HCT116 (cell line): Measurements from ENCODE around the gene SLC10A3. TPM values are rescaled to one million over a fixed set of nuclear protein-coding genes. Genes with fewer than 3 reads are reported as not detected.

ENCODE experiments used
- ATAC-seq: fragments of 200-7000 bp; cut with Tn5 transposase; 2 replicates; pipeline ENCODE4 v1.9.1; 2020; ENCODE audit warnings: mild to moderate bottlenecking, moderate library complexity
- BruUV-seq: library from RNA; stranded (reverse); fragments of 400-500 nt; replicated peaks from 2 replicates; lab custom pipeline; 2021; lab: Mats Ljungman, UMichigan
- CTCF ChIA-PET: fragments of 300-600 bp; sonication (Branson Sonifier 250); formaldehyde crosslinking; loops from one replicate; lab custom pipeline; 2021; ENCODE audit warnings: antibody characterized with exemption; lab: Charles Lee
- POLR2A ChIA-PET: fragments of 300-600, 350-600 bp; sonication (Branson Sonifier 250); formaldehyde crosslinking; loops from one replicate; lab custom pipeline; 2021; ENCODE audit warnings: antibody characterized with exemption; lab: Charles Lee
- RAD21 ChIA-PET, 2 experiments: fragments of 300-600 bp; sonication (Branson Sonifier 250); formaldehyde crosslinking; loops; one replicate each; lab custom pipeline; 2023; ENCODE audit warnings: low total read pairs in 2 of 2; ENCODE audit not compliant: uncharacterized antibody in 2 of 2, unreplicated experiment in 2 of 2, low non-redundant PET in 1 of 2; lab: Charles Lee
- DNase-seq: peaks from one replicate; pipeline ENCODE4 v3.0.0-alpha.2; 2010; ENCODE audit warnings: low read depth, low spot score
- H2AFZ ChIP-seq: fragments of 200-600 bp; shearing (Covaris generic), sonication (generic); 2 replicates; pipeline ENCODE4 v1.6.1; 2017; ENCODE audit warnings: low read depth, mixed run types, mixed read lengths, antibody characterized with exemption, low read length; ENCODE audit not compliant: poor library complexity, severe bottlenecking
- H3K27ac ChIP-seq: 2 replicates; pipeline ENCODE4 v1.5.1; 2012; ENCODE audit warnings: low read depth, low read length
- H3K27me3 ChIP-seq: fragments of 200-600 bp; sonication (generic); 2 replicates; pipeline ENCODE4 v1.6.1; 2016; ENCODE audit warnings: mixed run types, low read length, mixed read lengths; ENCODE audit not compliant: insufficient read depth
- H3K36me3 ChIP-seq, 2 experiments: fragments of 200-500 bp in 1 of 2; fragments of 200-600 bp in 1 of 2; sonication (Bioruptor generic) in 1 of 2; sonication (generic) in 1 of 2; 2 replicates each; pipeline versions ENCODE4 v1.5.1 to v1.6.1; 2014 to 2016; ENCODE audit warnings: low read length in 2 of 2, inconsistent platforms in 1 of 2, mixed read lengths in 1 of 2, mixed run types in 1 of 2; ENCODE audit not compliant: insufficient read depth in 2 of 2, control insufficient read depth in 1 of 2
- H3K4me1 ChIP-seq, 2 experiments: fragments of 200-600 bp in 1 of 2; sonication (generic) in 1 of 2; 2 replicates each; pipeline versions ENCODE4 v1.5.1 to v1.6.1; 2012 to 2017; ENCODE audit warnings: low read length in 2 of 2, inconsistent platforms in 1 of 2, mild to moderate bottlenecking in 1 of 2, mixed read lengths in 1 of 2, mixed run types in 1 of 2, moderate library complexity in 1 of 2; ENCODE audit not compliant: insufficient read depth in 2 of 2, control insufficient read depth in 1 of 2
- H3K4me2 ChIP-seq: fragments of 200-600 bp; sonication (generic); 2 replicates; pipeline ENCODE4 v1.6.1; 2017; ENCODE audit warnings: mixed run types, low read length, mixed read lengths
- H3K4me3 ChIP-seq, 2 experiments: fragments of 200-600 bp in 1 of 2; sonication (generic) in 1 of 2; replicated peaks in 1 of 2; 2 replicates each; pipeline ENCODE4 v1.5.1; 2011 to 2016; ENCODE audit warnings: low read length in 2 of 2, control low read depth in 1 of 2, low read depth in 1 of 2, mild to moderate bottlenecking in 1 of 2, mixed read lengths in 1 of 2, mixed run types in 1 of 2
- H3K79me2 ChIP-seq: fragments of 200-600 bp; sonication (generic); 2 replicates; pipeline ENCODE4 v1.6.1; 2017; ENCODE audit warnings: mild to moderate bottlenecking, mixed run types, low read length, moderate library complexity, mixed read lengths; ENCODE audit not compliant: insufficient read depth
- H3K9ac ChIP-seq: fragments of 200-600 bp; sonication (generic); 2 replicates; pipeline ENCODE4 v1.6.1; 2016; ENCODE audit warnings: low read length, mixed read lengths
- H3K9me2 ChIP-seq: fragments of 200-600 bp; sonication (generic), shearing (Covaris generic); 2 replicates; pipeline ENCODE4 v1.6.1; 2017; ENCODE audit warnings: mixed run types, mild to moderate bottlenecking, moderate library complexity; ENCODE audit not compliant: insufficient read depth
- H3K9me3 ChIP-seq, 2 experiments: fragments of 200-500 bp in 1 of 2; fragments of 200-600 bp in 1 of 2; sonication (Bioruptor generic) in 1 of 2; sonication (generic) in 1 of 2; 2 replicates each; pipeline ENCODE4 v1.6.1; 2014 to 2017; ENCODE audit warnings: low read length in 2 of 2, mixed read lengths in 2 of 2, inconsistent platforms in 1 of 2, low read depth in 1 of 2, mild to moderate bottlenecking in 1 of 2, mixed run types in 1 of 2, moderate library complexity in 1 of 2; ENCODE audit not compliant: control insufficient read depth in 1 of 2, insufficient read depth in 1 of 2
- H4K20me1 ChIP-seq: fragments of 200-600 bp; sonication (generic), shearing (Covaris generic); 2 replicates; pipeline ENCODE4 v1.6.1; 2017; ENCODE audit warnings: mixed run types, mild to moderate bottlenecking, moderate library complexity; ENCODE audit not compliant: insufficient read depth
- CBX3 ChIP-seq: IDR thresholded peaks from 2 replicates; pipeline ENCODE4 v1.6.1; 2012; ENCODE audit warnings: low read depth
- CEBPB ChIP-seq: IDR thresholded peaks from 2 replicates; pipeline ENCODE4 v1.6.1; 2012; ENCODE audit warnings: low read depth
- EZH2 ChIP-seq: fragments of 200-600 bp; sonication (generic); IDR thresholded peaks from 2 replicates; pipeline ENCODE4 v1.6.1; 2017; ENCODE audit warnings: antibody characterized with exemption, mixed run types
- EZH2phosphoT487 ChIP-seq: fragments of 200-600 bp; IDR thresholded peaks from 2 replicates; pipeline ENCODE4 v1.6.1; 2018; ENCODE audit warnings: antibody characterized with exemption, borderline replicate concordance
- POLR2AphosphoS5 ChIP-seq: IDR thresholded peaks from 2 replicates; pipeline ENCODE4 v1.6.1; 2011; ENCODE audit warnings: mild to moderate bottlenecking, low read depth, low read length, moderate library complexity
- RAD21 ChIP-seq: IDR thresholded peaks from 2 replicates; pipeline ENCODE4 v1.6.1; 2012; ENCODE audit warnings: low read depth, mild to moderate bottlenecking
- TCF7L2 ChIP-seq: IDR thresholded peaks from 2 replicates; pipeline ENCODE4 v1.7.0; 2011; ENCODE audit warnings: borderline replicate concordance, inconsistent platforms; ENCODE audit not compliant: insufficient read depth, insufficient read length; ENCODE audit errors: extremely low read depth
- YY1 ChIP-seq: IDR thresholded peaks from 2 replicates; pipeline ENCODE4 v1.6.1; 2011; ENCODE audit warnings: low read length, low read depth, moderate library complexity, mild to moderate bottlenecking; ENCODE audit not compliant: insufficient replicate concordance; ENCODE audit errors: extremely low read depth
- ZNF274 ChIP-seq: fragments of 200-500 bp; sonication (Bioruptor generic); IDR thresholded peaks from 2 replicates; pipeline ENCODE4 v1.6.1; 2014; ENCODE audit warnings: mild to moderate bottlenecking, low read depth, low read length, inconsistent platforms
- intact Hi-C: fragments of 100-400 bp; cut with micrococcal nuclease; formaldehyde crosslinking; loops from 2 replicates; pipeline ENCODE4 v1.10.0; 2022
- total RNA-seq: library from RNA; stranded (reverse); gene quantifications from one replicate; pipeline ENCODE4 v1.2.1, GENCODE V29; 2021; ENCODE audit not compliant: unreplicated experiment

The SLC10A3 gene
- total RNA-seq, 1 experiment from 2014 or later: 16.2 TPM

DNA sequence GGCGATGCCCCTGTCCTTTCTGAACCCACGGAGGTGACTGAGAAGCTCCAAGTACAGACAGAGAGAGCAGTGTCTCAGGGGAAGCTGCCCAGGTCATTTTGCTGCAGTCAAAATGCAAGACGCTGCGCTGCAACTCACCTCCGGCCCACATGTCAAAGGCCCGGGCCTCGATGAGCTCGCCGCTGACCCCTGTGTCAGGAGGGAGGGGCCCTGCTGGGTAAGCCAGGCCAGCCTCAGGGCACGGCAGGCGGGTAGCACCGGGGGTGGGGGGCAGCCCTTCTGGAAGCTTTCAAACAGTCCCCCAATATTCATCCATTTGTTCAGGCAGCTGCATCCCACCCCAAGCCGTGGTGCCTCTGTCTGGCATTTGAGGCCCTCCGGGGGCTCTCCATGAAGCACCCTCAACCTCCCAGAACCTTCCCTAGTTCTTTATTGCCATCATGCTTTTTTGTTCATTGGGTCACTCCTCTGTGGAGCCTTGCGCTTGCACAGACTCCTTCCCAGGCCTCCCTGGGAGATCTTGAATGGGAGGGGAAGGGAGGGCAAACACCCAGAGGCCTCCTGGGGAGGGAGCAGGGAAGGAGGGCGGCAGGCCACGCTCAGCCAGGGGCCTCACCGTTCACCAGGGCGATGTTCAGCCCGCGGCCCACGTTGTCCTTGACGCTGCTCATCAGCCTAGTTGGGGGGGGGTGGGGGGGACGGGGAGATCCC is 17.4 kb upstream of the SLC10A3 start:
- Histone ChIP-seq H3K9ac (no peak overlapping the region), H4K20me1 (no peaks in the 10 kb centered on the region), H2AFZ (no peak overlapping the region), H3K9me2 (no peaks in the 10 kb centered on the region), H3K36me3 (no peaks in the 10 kb centered on the region), H3K27ac (no peak overlapping the region), H3K9me3 (no peaks in the 10 kb centered on the region), H3K79me2 (no peaks in the 10 kb centered on the region), H3K27me3 (no peaks in the 10 kb centered on the region), H3K4me3 (no peak overlapping the region), H3K4me1 (peaks cover 0 to 5% of the 10 kb centered on the region in 2 experiments; a peak in 1 of 4 replicates), H3K4me2 (no peak overlapping the region)
- RAD21 ChIA-PET: no interaction called here
- DNase-seq (no peak), ATAC-seq (no peak)
- CTCF ChIA-PET: no interaction called here
- TF ChIP-seq CBX3 (no peak), POLR2AphosphoS5 (no peak), CEBPB (no peak), RAD21 (no peak), EZH2phosphoT487 (no peak), YY1 (no peak), EZH2 (no peak), TCF7L2 (no peak)
- intact Hi-C loops: no loop called here
- BruUV-seq: no TSS peak
- POLR2A ChIA-PET: no interaction called here

DNA sequence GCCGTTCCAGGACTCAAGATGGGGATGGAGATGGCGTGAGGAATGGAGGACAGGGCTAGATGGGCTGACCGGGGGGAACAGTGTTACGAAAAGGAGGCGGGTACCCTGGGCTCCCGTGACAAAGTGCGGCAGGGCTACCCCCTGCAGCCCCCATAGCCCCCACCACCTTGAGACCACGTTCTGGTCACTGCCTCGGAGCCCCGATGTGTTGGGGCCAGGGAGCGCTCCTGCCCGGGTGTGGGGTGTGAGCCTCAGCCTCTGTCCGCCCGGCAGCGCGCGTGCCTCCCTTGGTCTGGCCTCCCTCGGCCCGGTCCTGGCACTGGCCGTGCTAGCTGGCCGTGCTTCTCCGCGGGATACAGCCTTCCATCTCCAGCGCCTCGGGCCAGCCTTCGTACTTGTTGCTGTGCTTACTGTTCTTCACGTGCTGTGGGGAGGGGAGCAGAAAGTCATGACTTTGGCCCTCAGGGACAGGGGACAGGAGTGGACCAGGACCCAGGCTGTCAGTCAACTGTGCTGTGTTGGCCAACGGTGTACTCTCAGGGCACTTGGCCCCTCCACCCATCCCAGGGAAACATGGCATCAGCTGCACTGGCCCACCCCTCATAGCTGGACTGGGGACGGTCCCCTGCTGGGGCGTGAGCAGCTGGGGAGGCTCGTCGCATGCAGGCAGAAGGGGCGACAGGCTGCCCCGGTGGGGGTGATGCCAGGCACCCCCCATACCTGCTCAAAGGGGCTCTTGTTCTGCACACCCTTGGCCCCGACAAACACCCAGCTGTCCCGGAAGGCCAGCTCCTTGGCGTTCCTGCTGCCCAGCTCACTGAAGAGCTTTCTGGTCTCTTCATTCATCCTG is 16.3 kb upstream of the SLC10A3 start:
- ChIA-PET POLR2A (no interaction called here), RAD21 (no interaction called here), CTCF (no interaction called here)
- Histone ChIP-seq H3K27me3 (no peaks in the 10 kb centered on the region), H3K4me1 (peaks cover 0 to 5% of the 10 kb centered on the region in 2 experiments; a peak in 1 of 4 replicates), H3K9ac (no peak overlapping the region), H3K27ac (no peak overlapping the region), H2AFZ (no peak overlapping the region), H3K36me3 (no peaks in the 10 kb centered on the region), H4K20me1 (no peaks in the 10 kb centered on the region), H3K4me3 (no peak overlapping the region), H3K9me2 (no peaks in the 10 kb centered on the region), H3K79me2 (no peaks in the 10 kb centered on the region), H3K9me3 (no peaks in the 10 kb centered on the region), H3K4me2 (no peak overlapping the region)
- no peak for TF ChIP-seq ZNF274
- TF ChIP-seq CEBPB: no peak
- TF ChIP-seq CBX3: no peak
- TF ChIP-seq RAD21: no peak
- no TSS peak for BruUV-seq
- ATAC-seq (no peak), DNase-seq (no peak)
- intact Hi-C loops: no loop called here
